GM23338 (cell line): ENCODE measurements around the gene MRPS11. TPM values are rescaled to one million over a fixed set of nuclear protein-coding genes. Genes with fewer than 3 reads are reported as not detected.
"Not testable (repeated sequence)": the region's sequence is repeated elsewhere in the genome, so short reads cannot be mapped to it uniquely, and the experiment has no call there.

Experiments
- ATAC-seq: fragments of 200-7000 bp; cut with Tn5 transposase; 3 replicates; pipeline ENCODE4 v1.9.1; 2020
- DNase-seq: peaks from one replicate; pipeline ENCODE4 v3.0.0-alpha.2; 2015; ENCODE audit warnings: low spot score
- H2AFZ ChIP-seq: fragments of 200-600 bp; sonication (generic); 2 replicates; pipeline ENCODE4 v1.8.0; 2016; ENCODE audit warnings: antibody characterized with exemption, mild to moderate bottlenecking, moderate library complexity
- H3F3A ChIP-seq: fragments of 200-600 bp; sonication (generic); replicated peaks from 2 replicates; pipeline ENCODE4 v1.8.0; 2017; ENCODE audit warnings: antibody characterized with exemption, mixed run types, low read depth
- H3K27ac ChIP-seq: fragments of 200-600 bp; sonication (generic); 2 replicates; pipeline ENCODE4 v1.6.1; 2016; ENCODE audit warnings: low read depth
- H3K27me3 ChIP-seq: fragments of 200-600 bp; sonication (generic); 2 replicates; pipeline ENCODE4 v1.8.0; 2016; ENCODE audit warnings: mild to moderate bottlenecking, mixed run types, moderate library complexity; ENCODE audit not compliant: insufficient read depth
- H3K36me3 ChIP-seq: fragments of 200-600 bp; sonication (generic); 2 replicates; pipeline ENCODE4 v1.8.0; 2016; ENCODE audit warnings: mild to moderate bottlenecking; ENCODE audit not compliant: insufficient read depth
- H3K4me1 ChIP-seq: fragments of 200-600 bp; sonication (generic); 2 replicates; pipeline ENCODE4 v1.8.0; 2016; ENCODE audit warnings: mild to moderate bottlenecking, moderate library complexity; ENCODE audit not compliant: insufficient read depth
- H3K4me2 ChIP-seq: fragments of 200-600 bp; sonication (generic); 2 replicates; pipeline ENCODE4 v1.7.1; 2017; ENCODE audit warnings: mixed run types
- H3K4me3 ChIP-seq: fragments of 200-600 bp; sonication (generic); 2 replicates; pipeline ENCODE4 v1.6.1; 2016; ENCODE audit warnings: mixed run types
- H3K79me2 ChIP-seq: fragments of 200-600 bp; sonication (generic); replicated peaks from 2 replicates; pipeline ENCODE4 v1.8.0; 2017; ENCODE audit warnings: mild to moderate bottlenecking; ENCODE audit not compliant: insufficient read depth
- H3K9me2 ChIP-seq: fragments of 200-600 bp; sonication (generic); 2 replicates; pipeline ENCODE4 v1.8.0; 2017; ENCODE audit not compliant: insufficient read depth
- H4K20me1 ChIP-seq: fragments of 200-600 bp; sonication (generic); replicated peaks from 2 replicates; pipeline ENCODE4 v1.8.0; 2017; ENCODE audit warnings: mild to moderate bottlenecking; ENCODE audit not compliant: insufficient read depth
- H3K27ac Mint-ChIP-seq: 2 replicates; pipeline ENCODE4 v1.8.0; 2020; ENCODE audit warnings: inconsistent platforms, mild to moderate bottlenecking, moderate library complexity, mixed read lengths
- H3K27me3 Mint-ChIP-seq: 3 replicates; pipeline ENCODE4 v1.8.0; 2022; ENCODE audit warnings: low read depth, mild to moderate bottlenecking, moderate library complexity, mixed read lengths, inconsistent platforms; ENCODE audit not compliant: insufficient read depth, poor library complexity
- H3K36me3 Mint-ChIP-seq: 3 replicates; pipeline ENCODE4 v1.8.0; 2021; ENCODE audit warnings: low read depth, mild to moderate bottlenecking, inconsistent platforms, moderate library complexity, mixed read lengths
- H3K4me1 Mint-ChIP-seq: 3 replicates; pipeline ENCODE4 v1.8.0; 2020; ENCODE audit warnings: mild to moderate bottlenecking, inconsistent platforms, mixed read lengths
- H3K4me3 Mint-ChIP-seq: 3 replicates; pipeline ENCODE4 v1.8.0; 2021; ENCODE audit warnings: moderate library complexity, mild to moderate bottlenecking, inconsistent platforms, mixed read lengths
- H3K9me3 Mint-ChIP-seq: 3 replicates; pipeline ENCODE4 v1.8.0; 2020; ENCODE audit warnings: moderate library complexity, mild to moderate bottlenecking, inconsistent platforms, mixed read lengths
- CTCF ChIP-seq, 2 experiments: fragments of 200-600 bp in 1 of 2; sonication (generic) in 1 of 2; conservative IDR thresholded peaks; 2 replicates each; pipeline versions ENCODE4 v1.5.1 to v1.6.1; 2016 to 2017; ENCODE audit warnings: antibody characterized with exemption in 2 of 2, low read depth in 2 of 2, mild to moderate bottlenecking in 2 of 2, moderate library complexity in 1 of 2
- EZH2phosphoT487 ChIP-seq: fragments of 200-600 bp; sonication (generic); IDR thresholded peaks from one replicate; pipeline ENCODE4 v1.8.1; 2018; ENCODE audit warnings: antibody characterized with exemption; ENCODE audit not compliant: unreplicated experiment
- JUNB ChIP-seq: IDR thresholded peaks from one replicate; pipeline ENCODE4 v1.6.1; 2016; ENCODE audit warnings: antibody characterized with exemption; ENCODE audit not compliant: unreplicated experiment
- REST ChIP-seq: IDR thresholded peaks from one replicate; pipeline ENCODE4 v1.6.1; 2018; ENCODE audit warnings: antibody characterized with exemption; ENCODE audit not compliant: unreplicated experiment
- ZNF114 ChIP-seq: fragments of 250-450 bp; sonication (Bioruptor Pico); IDR thresholded peaks from 2 replicates; pipeline ENCODE4 v1.5.0; 2020; ENCODE audit warnings: mild to moderate bottlenecking, moderate library complexity
- ZNF331 ChIP-seq: fragments of 250-450 bp; sonication (Bioruptor Pico); IDR thresholded peaks from 2 replicates; pipeline ENCODE4 v1.5.0; 2020; ENCODE audit warnings: low read depth, mild to moderate bottlenecking, moderate library complexity
- polyA plus RNA-seq: library from polyadenylated mRNA; unstranded; fragments of >200 nt; fragmentation: Nextera tagmentation; extraction: Ambion mirVana; gene quantifications from 2 replicates; pipeline ENCODE4 v1.2.1, GENCODE V29; 2016
- total RNA-seq: library from RNA; depleted of rRNA; stranded (reverse); fragments of >200 nt; shearing (Covaris generic); gene quantifications from 2 replicates; pipeline ENCODE4 v1.2.3, GENCODE V29; 2014

The MRPS11 gene
- total and polyA plus RNA-seq, 2 experiments from 2014 or later = 35.8 to 57.9 TPM

GRCh38 chr15:88465633-88466224 is 1.8 kb upstream of the MRPS11 start:
- H3K4me1 ChIP-seq = peaks cover 9% of the 10 kb centered on the region; the same call in 1 of the 2 replicates
- H3K36me3 Mint-ChIP-seq = peaks cover 27% of the 10 kb centered on the region
- no peaks in the 10 kb centered on the region for H3F3A ChIP-seq
- H3K4me3 ChIP-seq = peak overlapping the region; percentile 91; the same call in 1 of the 2 replicates
- H3K79me2 ChIP-seq = peaks cover 43% of the 10 kb centered on the region
- H2AFZ ChIP-seq = no peak overlapping the region
- ATAC-seq (no peak), DNase-seq (no peak)
- peaks cover 14% of the 10 kb centered on the region; the same call in 2 of the 3 replicates for H3K4me1 Mint-ChIP-seq
- no peak for TF ChIP-seq EZH2phosphoT487
- TF ChIP-seq JUNB = no peak
- no peak for TF ChIP-seq REST
- no peak for TF ChIP-seq ZNF114
- peak overlapping the region; percentile 94 for H3K4me2 ChIP-seq
- no peaks in the 10 kb centered on the region; the same call in 2 of the 3 replicates for H3K9me3 Mint-ChIP-seq
- peaks cover 6% of the 10 kb centered on the region for H3K27me3 Mint-ChIP-seq
- H3K9me2 ChIP-seq = no peaks in the 10 kb centered on the region
- H3K27ac Mint-ChIP-seq = no peak overlapping the region
- H3K4me3 Mint-ChIP-seq = peak overlapping the region; percentile 99
- H4K20me1 ChIP-seq = peaks cover 8% of the 10 kb centered on the region; the same call in 1 of the 2 replicates
- peaks cover 33% of the 10 kb centered on the region for H3K36me3 ChIP-seq
- 0 out of 2 replicates have a peak overlapping the region, but pooled peaks have one; percentile 1 for H3K27ac ChIP-seq
- H3K27me3 ChIP-seq = no peaks in the 10 kb centered on the region

GRCh38 chr15:88467935-88468528 is 524 bp downstream of the MRPS11 start:
- Mint-ChIP-seq H3K27ac (peak overlapping the region; percentile 99), H3K4me3 (peak overlapping the region; percentile 99), H3K9me3 (no peaks in the 10 kb centered on the region; the same call in 2 of the 3 replicates), H3K4me1 (peaks cover 14% of the 10 kb centered on the region; the same call in 2 of the 3 replicates), H3K27me3 (peaks cover 8% of the 10 kb centered on the region), H3K36me3 (peaks cover 31% of the 10 kb centered on the region)
- ATAC-seq (peak; percentile 72), DNase-seq (peak; percentile 67)
- TF ChIP-seq ZNF331 (CRISPR knock-in tag) = no peak
- peak; percentile 55 to 72 for TF ChIP-seq CTCF (conservative IDR thresholded peaks at IDR 0.05; ENCODE audit: low read depth in 2 of 2)
- H3F3A ChIP-seq = no peaks in the 10 kb centered on the region
- no peaks in the 10 kb centered on the region for H3K9me2 ChIP-seq
- H2AFZ ChIP-seq = peak overlapping the region; percentile 87; the same call in 1 of the 2 replicates
- peaks cover 43% of the 10 kb centered on the region for H3K79me2 ChIP-seq
- peaks cover 20% of the 10 kb centered on the region for H3K36me3 ChIP-seq
- no peaks in the 10 kb centered on the region for H3K27me3 ChIP-seq
- peaks cover 9% of the 10 kb centered on the region; the same call in 1 of the 2 replicates for H3K4me1 ChIP-seq
- H3K27ac ChIP-seq = no peak overlapping the region
- peaks cover 12% of the 10 kb centered on the region; the same call in 1 of the 2 replicates for H4K20me1 ChIP-seq
- peak overlapping the region; percentile 91 for H3K4me3 ChIP-seq
- peak overlapping the region; percentile 94 for H3K4me2 ChIP-seq

- Histone ChIP-seq H3K36me3 (peaks cover 13% of the 10 kb centered on the region), H3K79me2 (peaks cover 43% of the 10 kb centered on the region), H3K4me2 (peak overlapping the region; percentile 94; the same call in 1 of the 2 replicates), H4K20me1 (peaks cover 12% of the 10 kb centered on the region; the same call in 1 of the 2 replicates), H3K4me3 (peak overlapping the region; percentile 91)
- not testable (repeated sequence) for H3K9me3 Mint-ChIP-seq, H3K27ac ChIP-seq, H3K27me3 ChIP-seq, H3F3A ChIP-seq, DNase-seq, H3K27me3 Mint-ChIP-seq, H2AFZ ChIP-seq, ATAC-seq, H3K4me1 ChIP-seq, H3K27ac Mint-ChIP-seq, H3K9me2 ChIP-seq
- peaks cover 27% of the 10 kb centered on the region for H3K36me3 Mint-ChIP-seq
- peaks cover 14% of the 10 kb centered on the region; the same call in 2 of the 3 replicates for H3K4me1 Mint-ChIP-seq
- peak overlapping the region; percentile 99 for H3K4me3 Mint-ChIP-seq
Measured at GRCh38 chr15:88468721-88469120, 1.2 kb downstream of the MRPS11 start.
